Endothelial cell of umbilical vein (primary cell): Measurements from ENCODE around the gene ADAMTSL5. TPM values are rescaled to one million over a fixed set of nuclear protein-coding genes. Genes with fewer than 3 reads are reported as not detected.

Experiments used
- BruUV-seq: library from RNA; stranded (reverse); fragments of 400-500 nt; replicated peaks from 2 replicates; lab custom pipeline; 2021; lab: Mats Ljungman, UMichigan
- CTCF ChIA-PET: fragments of 300-600, 350-600 bp; sonication (Branson Sonifier 250); formaldehyde crosslinking; loops from one replicate; lab custom pipeline; 2021; ENCODE audit warnings: antibody characterized with exemption, inconsistent platforms; lab: Charles Lee
- POLR2A ChIA-PET: fragments of 300-600, 350-600 bp; sonication (Branson Sonifier 250); formaldehyde crosslinking; loops from one replicate; lab custom pipeline; 2021; ENCODE audit warnings: antibody characterized with exemption, inconsistent platforms; lab: Charles Lee
- DNase-seq: peaks from one replicate; pipeline ENCODE4 v3.0.0-alpha.2; 2011; ENCODE audit warnings: low read depth, low spot score
- FAIRE-seq: peaks from 2 replicates; lab custom pipeline; 2011; peaks lifted over from hg19 to GRCh38; lab: Jason Lieb, UNC
- H2AFZ ChIP-seq: 2 replicates; pipeline ENCODE4 v1.6.0; 2012; ENCODE audit warnings: low read depth, low read length, control low read depth, inconsistent platforms
- H3K27ac ChIP-seq: 2 replicates; pipeline ENCODE4 v1.5.1; 2011; ENCODE audit warnings: low read depth, mild to moderate bottlenecking, control low read depth, low read length, moderate library complexity; ENCODE audit not compliant: insufficient read depth
- H3K27me3 ChIP-seq, 2 experiments: 2 replicates each; pipeline versions ENCODE4 v1.6.0 to v1.6.1; 2011; ENCODE audit warnings: low read length in 2 of 2, mixed read lengths in 1 of 2; ENCODE audit not compliant: control insufficient read depth in 2 of 2, insufficient read depth in 2 of 2
- H3K36me3 ChIP-seq, 2 experiments: 2 replicates in 1 of 2; 3 replicates in 1 of 2; pipeline ENCODE4 v1.5.1; 2011; ENCODE audit warnings: low read length in 2 of 2, mild to moderate bottlenecking in 1 of 2, moderate library complexity in 1 of 2; ENCODE audit not compliant: control insufficient read depth in 2 of 2, insufficient read depth in 2 of 2; ENCODE audit errors: extremely low read depth in 1 of 2
- H3K4me1 ChIP-seq: 3 replicates; pipeline ENCODE4 v1.5.1; 2011; ENCODE audit warnings: mild to moderate bottlenecking, low read length; ENCODE audit not compliant: control insufficient read depth, insufficient read depth; ENCODE audit errors: extremely low read depth
- H3K4me2 ChIP-seq: 2 replicates; pipeline ENCODE4 v1.6.1; 2011; ENCODE audit warnings: low read length, control low read depth, mixed read lengths; ENCODE audit not compliant: insufficient read depth
- H3K4me3 ChIP-seq, 3 experiments: fragments of 200-600 bp in 1 of 3; sonication (generic), shearing (Covaris generic) in 1 of 3; replicated peaks in 1 of 3; 2 replicates each; pipeline ENCODE4 v1.5.1; 2011 to 2016; ENCODE audit warnings: control low read depth in 3 of 3, low read length in 3 of 3, mild to moderate bottlenecking in 2 of 3, inconsistent platforms in 1 of 3, low read depth in 1 of 3, moderate library complexity in 1 of 3; ENCODE audit not compliant: insufficient read depth in 1 of 3
- H3K79me2 ChIP-seq: 2 replicates; pipeline ENCODE4 v1.6.0; 2012; ENCODE audit warnings: low read length, inconsistent platforms; ENCODE audit not compliant: control insufficient read depth, insufficient read depth
- H3K9ac ChIP-seq: replicated peaks from 2 replicates; pipeline ENCODE3; 2011; ENCODE audit warnings: low read length, control low read depth; ENCODE audit not compliant: insufficient read depth; ENCODE audit errors: extremely low read depth
- H3K9me1 ChIP-seq: replicated peaks from 3 replicates; pipeline ENCODE4 v1.6.0; 2011; ENCODE audit warnings: mild to moderate bottlenecking, low read length; ENCODE audit not compliant: control insufficient read depth, insufficient read depth; ENCODE audit errors: extremely low read depth
- H3K9me3 ChIP-seq: replicated peaks from 2 replicates; pipeline ENCODE4 v1.5.1; 2012; ENCODE audit warnings: low read length, inconsistent platforms; ENCODE audit not compliant: control insufficient read depth, insufficient read depth
- H4K20me1 ChIP-seq: replicated peaks from 2 replicates; pipeline ENCODE3; 2011; ENCODE audit warnings: mild to moderate bottlenecking, low read length; ENCODE audit not compliant: control insufficient read depth, insufficient read depth; ENCODE audit errors: extremely low read depth
- EZH2 ChIP-seq: IDR thresholded peaks from 2 replicates; pipeline ENCODE4 v1.6.1; 2012; ENCODE audit warnings: borderline replicate concordance, low read depth, mild to moderate bottlenecking, moderate library complexity, low read length, inconsistent platforms; ENCODE audit not compliant: severe bottlenecking
- FOS ChIP-seq: IDR thresholded peaks from 2 replicates; pipeline ENCODE4 v1.6.1; 2011; ENCODE audit warnings: mild to moderate bottlenecking, low read length, moderate library complexity, borderline replicate concordance; ENCODE audit not compliant: insufficient read depth
- GATA2 ChIP-seq: IDR thresholded peaks from 2 replicates; pipeline ENCODE4 v1.7.0; 2011; ENCODE audit warnings: low read depth, mild to moderate bottlenecking, moderate library complexity, mixed read lengths, low read length; ENCODE audit not compliant: insufficient read length, insufficient read depth
- JUN ChIP-seq: IDR thresholded peaks from 2 replicates; pipeline ENCODE4 v1.6.1; 2011; ENCODE audit warnings: borderline replicate concordance, low read depth; ENCODE audit not compliant: insufficient read length, insufficient read depth
- POLR2AphosphoS5 ChIP-seq: IDR thresholded peaks from 2 replicates; pipeline ENCODE4 v1.6.1; 2012; ENCODE audit warnings: low read depth, mild to moderate bottlenecking, control low read depth, low read length, moderate library complexity; ENCODE audit not compliant: insufficient read depth
- dilution Hi-C: fragments of 300-500 bp; cut with MboI; formaldehyde crosslinking; loops from one replicate; pipeline ENCODE4 v1.15.0; 2019; ENCODE audit warnings: low sequenced_read_pairs; ENCODE audit not compliant: extremely low pct_ligation_motif_present
- intact Hi-C: fragments of 100-400 bp; cut with micrococcal nuclease; formaldehyde crosslinking; loops from one replicate; pipeline ENCODE4 v1.10.0; 2022
- polyA plus RNA-seq, 4 experiments: library from polyadenylated mRNA; depleted of rRNA in 3 of 4; stranded (reverse) in 3 of 4; unstranded in 1 of 4; fragments of >200 nt; gene quantifications; 2 replicates each; pipeline versions ENCODE4 v1.2.1 to v1.2.3, GENCODE V29; 2011 to 2012; ENCODE audit warnings: missing spikeins in 1 of 4
- total RNA-seq: library from RNA; stranded (reverse); gene quantifications from 2 replicates; pipeline ENCODE4 v1.2.3, GENCODE V29; 2021
- TF ChIP-seq, protein P1 (sequence below): IDR thresholded peaks from 2 replicates; pipeline ENCODE4 v1.6.1; 2011; ENCODE audit not compliant: insufficient read depth, insufficient read length
- TF ChIP-seq, protein P2 (sequence below), 2 donors: IDR thresholded peaks; 1 replicate in 1 of 2; 2 replicates in 1 of 2; pipeline ENCODE4 v1.5.1; 2011; ENCODE audit warnings: low read length in 2 of 2, mild to moderate bottlenecking in 2 of 2, moderate library complexity in 2 of 2, control low read depth in 1 of 2, inconsistent platforms in 1 of 2, low read depth in 1 of 2; ENCODE audit not compliant: insufficient read depth in 1 of 2; ENCODE audit errors: extremely low read depth in 1 of 2

The ADAMTSL5 gene
- total and polyA plus RNA-seq, 2 donors (not counting 3 experiments of a cell fraction or from before 2014, with no cell fraction given): 0.07 TPM; not detected in 1

DNA sequence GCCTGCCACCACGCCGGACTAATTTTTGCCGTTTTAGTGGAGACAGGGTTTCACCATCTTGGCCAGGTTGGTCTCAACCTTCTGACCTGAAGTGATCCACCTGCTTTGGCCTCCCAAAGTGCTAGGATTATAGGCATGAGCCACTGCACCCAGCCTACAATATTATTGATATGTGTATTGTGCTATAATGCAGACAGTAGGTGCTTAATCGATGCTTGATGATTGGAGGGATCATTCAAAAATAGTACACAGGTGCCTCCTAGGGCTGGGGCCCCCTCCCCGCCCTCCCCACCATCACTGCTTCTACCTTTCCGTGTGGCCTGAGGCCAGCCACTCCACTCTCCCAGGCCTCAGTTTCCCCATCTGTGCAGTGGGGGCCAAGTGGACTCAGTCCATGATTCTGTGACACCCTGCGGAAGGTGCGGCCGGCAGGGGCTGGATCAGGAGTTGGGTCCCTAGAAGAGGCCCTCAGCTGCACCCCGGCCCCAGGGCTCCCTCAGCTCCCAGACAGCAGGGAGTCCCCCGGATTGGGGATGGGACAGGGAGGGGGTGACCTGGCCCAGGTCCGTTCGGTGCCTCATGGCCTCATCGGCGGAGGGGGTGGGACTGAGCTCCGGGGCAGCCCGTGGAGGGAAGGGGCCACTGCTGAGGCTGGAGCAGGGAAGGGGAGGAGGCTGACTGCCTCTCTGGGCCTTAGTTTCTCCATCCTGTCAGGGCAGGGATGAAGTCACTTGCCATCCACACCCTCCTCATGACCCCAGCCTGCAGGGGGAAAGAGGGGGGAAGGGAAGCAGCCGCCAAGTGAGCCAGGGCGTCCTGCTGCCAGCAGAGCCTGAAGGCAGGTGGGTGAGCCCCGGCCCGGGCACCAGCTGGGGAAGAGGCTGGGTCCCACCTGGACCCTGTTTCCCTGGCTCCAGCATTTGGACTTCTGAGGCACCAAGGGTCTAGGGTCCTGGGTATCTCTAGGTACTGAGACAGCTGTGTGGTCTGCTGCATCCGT lies 1.2 kb downstream of the ADAMTSL5 start:
- H3K27me3 ChIP-seq: peaks cover 5 to 8% of the 10 kb centered on the region in 2 experiments
- FAIRE-seq (no peak), DNase-seq (no peak)
- dilution Hi-C loops: no loop called here
- H3K9ac ChIP-seq: no peak overlapping the region
- H3K27ac ChIP-seq: no peak overlapping the region
- H2AFZ ChIP-seq: no peak overlapping the region
- no TSS peak for BruUV-seq
- TF ChIP-seq, protein P1, sequence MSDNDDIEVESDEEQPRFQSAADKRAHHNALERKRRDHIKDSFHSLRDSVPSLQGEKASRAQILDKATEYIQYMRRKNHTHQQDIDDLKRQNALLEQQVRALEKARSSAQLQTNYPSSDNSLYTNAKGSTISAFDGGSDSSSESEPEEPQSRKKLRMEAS: no peak
- TF ChIP-seq EZH2 (no peak), GATA2 (no peak), FOS (no peak), POLR2AphosphoS5 (no peak), JUN (no peak)
- TF ChIP-seq, protein P2, sequence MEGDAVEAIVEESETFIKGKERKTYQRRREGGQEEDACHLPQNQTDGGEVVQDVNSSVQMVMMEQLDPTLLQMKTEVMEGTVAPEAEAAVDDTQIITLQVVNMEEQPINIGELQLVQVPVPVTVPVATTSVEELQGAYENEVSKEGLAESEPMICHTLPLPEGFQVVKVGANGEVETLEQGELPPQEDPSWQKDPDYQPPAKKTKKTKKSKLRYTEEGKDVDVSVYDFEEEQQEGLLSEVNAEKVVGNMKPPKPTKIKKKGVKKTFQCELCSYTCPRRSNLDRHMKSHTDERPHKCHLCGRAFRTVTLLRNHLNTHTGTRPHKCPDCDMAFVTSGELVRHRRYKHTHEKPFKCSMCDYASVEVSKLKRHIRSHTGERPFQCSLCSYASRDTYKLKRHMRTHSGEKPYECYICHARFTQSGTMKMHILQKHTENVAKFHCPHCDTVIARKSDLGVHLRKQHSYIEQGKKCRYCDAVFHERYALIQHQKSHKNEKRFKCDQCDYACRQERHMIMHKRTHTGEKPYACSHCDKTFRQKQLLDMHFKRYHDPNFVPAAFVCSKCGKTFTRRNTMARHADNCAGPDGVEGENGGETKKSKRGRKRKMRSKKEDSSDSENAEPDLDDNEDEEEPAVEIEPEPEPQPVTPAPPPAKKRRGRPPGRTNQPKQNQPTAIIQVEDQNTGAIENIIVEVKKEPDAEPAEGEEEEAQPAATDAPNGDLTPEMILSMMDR (IDR thresholded peaks at IDR 0.05; ENCODE audit: extremely low read depth in 1 of 2, insufficient read depth in 1 of 2, low read depth in 1 of 2, low read length in 2 of 2): no peak
- H4K20me1 ChIP-seq: no peaks in the 10 kb centered on the region
- H3K4me1 ChIP-seq: no peaks in the 10 kb centered on the region
- H3K9me3 ChIP-seq: no peaks in the 10 kb centered on the region
- H3K4me3 ChIP-seq: no peak overlapping the region
- intact Hi-C loops: loop anchor here (5.0 kb wide), 1 partner anchor 229 kb away; no protein-coding TSS in a partner anchor
- POLR2A ChIA-PET: no interaction called here
- H3K4me2 ChIP-seq: no peak overlapping the region
- H3K36me3 ChIP-seq: no peaks in the 10 kb centered on the region
- no peaks in the 10 kb centered on the region for H3K79me2 ChIP-seq
- H3K9me1 ChIP-seq: no peaks in the 10 kb centered on the region
- CTCF ChIA-PET: interaction anchor here (0.8 kb wide), 1 partner anchor 46 kb away, joined by 3 read pairs; no protein-coding TSS in a partner anchor
